Left lung (tissue), 10 donors: ENCODE results near the gene MICALL2. TPM values are rescaled to one million over a fixed set of nuclear protein-coding genes. Genes with fewer than 3 reads are reported as not detected.

Experiments
- ATAC-seq: fragments of 200-7000 bp; cut with Tn5 transposase; one replicate; pipeline ENCODE4 v1.9.1; 2020; ENCODE audit warnings: moderate library complexity
- DNase-seq, 4 donors: peaks; one replicate each; pipeline ENCODE4 v3.0.0-alpha.2; 2013 to 2020
- H3K27ac ChIP-seq, 2 donors: fragments of 200-600 bp; sonication (generic) in 1 of 2; one replicate each; pipeline versions ENCODE4 v1.5.0 to v1.8.0; 2020 to 2021
- H3K27me3 ChIP-seq, 2 donors: fragments of 200-600 bp; sonication (generic) in 1 of 2; one replicate each; pipeline versions ENCODE4 v1.5.0 to v1.8.0; 2020 to 2021
- H3K36me3 ChIP-seq, 2 donors: fragments of 200-600 bp; sonication (generic) in 1 of 2; one replicate each; pipeline versions ENCODE4 v1.5.0 to v1.8.0; 2020 to 2021
- H3K4me1 ChIP-seq, 2 donors: fragments of 200-600 bp; one replicate each; pipeline ENCODE4 v1.8.0; 2021
- H3K4me3 ChIP-seq, 2 donors: fragments of 200-600 bp; sonication (generic) in 1 of 2; one replicate each; pipeline versions ENCODE4 v1.5.0 to v1.8.0; 2020 to 2021; ENCODE audit warnings: mild to moderate bottlenecking in 1 of 2
- H3K9me3 ChIP-seq, 2 donors: fragments of 200-600 bp; sonication (generic) in 1 of 2; one replicate each; pipeline versions ENCODE4 v1.5.0 to v1.8.0; 2020 to 2021
- CTCF ChIP-seq, 2 donors: fragments of 200-600 bp; sonication (generic) in 1 of 2; IDR thresholded peaks; one replicate each; pipeline versions ENCODE4 v1.5.0 to v1.8.0; 2021; ENCODE audit warnings: antibody characterized with exemption in 2 of 2
- intact Hi-C, 2 donors: fragments of 100-400 bp; cut with DNase I; formaldehyde crosslinking; loops; one replicate each; pipeline versions ENCODE4 v1.11.2 to v1.14.2; 2022
- polyA plus RNA-seq, 6 donors: library from polyadenylated mRNA; unstranded; fragments of 120-200 nt; gene quantifications; one replicate each; pipeline ENCODE4 v1.2.1, GENCODE V29; 2013; ENCODE audit not compliant: insufficient read length in 6 of 6
- total RNA-seq, 2 donors: library from RNA; stranded (reverse); fragmentation: NEBNext Ultra II Directional; extraction: Animal tissue kit (Norgen Biotek cat#: 25700); gene quantifications; one replicate each; pipeline ENCODE4 v1.2.1, GENCODE V29; 2021
- donor health status: DM: no; HTN: yes; CAD: no.
- donor health status: DM: no; HTN: no; CAD: no.

The MICALL2 gene
- total and polyA plus RNA-seq, 8 donors: 7.9 to 40.1 (median 14.8) TPM

GRCh38 chr7:1427064-1427657 lies 32.1 kb downstream of the MICALL2 start:
- Histone ChIP-seq H3K27ac (no peak overlapping the region), H3K27me3 (peaks cover 0 to 78% of the 10 kb centered on the region in 2 donors), H3K36me3 (no peaks in the 10 kb centered on the region), H3K4me1 (no peaks in the 10 kb centered on the region), H3K4me3 (no peak overlapping the region), H3K9me3 (no peaks in the 10 kb centered on the region)
- no peak for ATAC-seq
- TF ChIP-seq CTCF (IDR thresholded peaks at IDR 0.05): no peak
- DNase-seq: no peak
- intact Hi-C loops: no loop called here

GRCh38 chr7:1426474-1426873 lies 32.8 kb downstream of the MICALL2 start:
- no peak for TF ChIP-seq CTCF (IDR thresholded peaks at IDR 0.05)
- intact Hi-C loops: no loop called here
- H3K36me3 ChIP-seq: no peaks in the 10 kb centered on the region
- DNase-seq (no peak), ATAC-seq (no peak)
- H3K27me3 ChIP-seq: peaks cover 0 to 78% of the 10 kb centered on the region in 2 donors
- no peaks in the 10 kb centered on the region for H3K4me1 ChIP-seq
- H3K9me3 ChIP-seq: no peaks in the 10 kb centered on the region
- no peak overlapping the region for H3K4me3 ChIP-seq
- H3K27ac ChIP-seq: no peak overlapping the region

- Histone ChIP-seq H3K36me3 (no peaks in the 10 kb centered on the region), H3K4me1 (no peaks in the 10 kb centered on the region), H3K4me3 (no peak overlapping the region), H3K9me3 (no peaks in the 10 kb centered on the region), H3K27ac (no peak overlapping the region), H3K27me3 (peaks cover 0 to 78% of the 10 kb centered on the region in 2 donors)
- no peak for ATAC-seq
- intact Hi-C loops: no loop called here
- no peak for TF ChIP-seq CTCF (IDR thresholded peaks at IDR 0.05)
- DNase-seq: no peak
Measured at GRCh38 chr7:1425292-1426136, 33.8 kb downstream of the MICALL2 start.

- no peak for ATAC-seq
- no peak for TF ChIP-seq CTCF (IDR thresholded peaks at IDR 0.05)
- no peak overlapping the region for H3K4me3 ChIP-seq
- H3K27ac ChIP-seq: no peak overlapping the region
- no peaks in the 10 kb centered on the region for H3K36me3 ChIP-seq
- no peaks in the 10 kb centered on the region for H3K4me1 ChIP-seq
- no peaks in the 10 kb centered on the region for H3K9me3 ChIP-seq
- DNase-seq: no peak
- peaks cover 0 to 72% of the 10 kb centered on the region in 2 donors for H3K27me3 ChIP-seq
- intact Hi-C loops: no loop called here
Measured at GRCh38 chr7:1424041-1424440, 35.2 kb downstream of the MICALL2 start.

- no peak for DNase-seq
- no peak overlapping the region for H3K4me3 ChIP-seq
- no peaks in the 10 kb centered on the region for H3K4me1 ChIP-seq
- no peak overlapping the region for H3K27ac ChIP-seq
- intact Hi-C loops: no loop called here
- ATAC-seq: no peak
- H3K27me3 ChIP-seq: peaks cover 0 to 74% of the 10 kb centered on the region in 2 donors
- TF ChIP-seq CTCF (IDR thresholded peaks at IDR 0.05): no peak
- no peaks in the 10 kb centered on the region for H3K36me3 ChIP-seq
- no peaks in the 10 kb centered on the region for H3K9me3 ChIP-seq
Measured at GRCh38 chr7:1423264-1423811, 35.9 kb downstream of the MICALL2 start.
